HepG2 (cell line): ENCODE measurements around the gene APOC3.

ENCODE experiments used
- ATF2 ChIP-seq: sonication (generic); formaldehyde crosslinking; IDR thresholded peaks from 2 replicates; pipeline ENCODE4 v1.4.0; 2020; ENCODE audit warnings: missing genetic modification reagents
- CTCF ChIP-seq: sonication (generic); formaldehyde crosslinking; IDR thresholded peaks from 2 replicates; pipeline ENCODE4 v1.5.0; 2020; ENCODE audit warnings: mild to moderate bottlenecking, missing genetic modification reagents, moderate library complexity
- HIVEP1 ChIP-seq: sonication (generic); formaldehyde crosslinking; IDR thresholded peaks from 2 replicates; pipeline ENCODE4 v1.4.0; 2020; ENCODE audit warnings: mild to moderate bottlenecking, missing genetic modification reagents

GRCh38 chr11:116807601-116808261 lies 22.0 kb upstream of the APOC3 start:
- TF ChIP-seq CTCF (CRISPR knock-in tag) (no peak), HIVEP1 (no peak), ATF2 (CRISPR knock-in tag) (no peak)
